Stimulated activated CD4-positive, alpha-beta T cell treated with anti-CD3 and anti-CD28 coated beads, Interleukin-2, amount 100 ng/mL, for 24 hours (primary cell): Measurements from ENCODE around the gene ANKRD27.
"Not testable (repeated sequence)": the region's sequence is repeated elsewhere in the genome, so short reads cannot be mapped to it uniquely, and the experiment has no call there.

Experiments used
- DNase-seq, 2 donors: peaks; one replicate each; pipeline ENCODE4 v3.0.0-alpha.2; 2020

ANKRD27 gene

DNA sequence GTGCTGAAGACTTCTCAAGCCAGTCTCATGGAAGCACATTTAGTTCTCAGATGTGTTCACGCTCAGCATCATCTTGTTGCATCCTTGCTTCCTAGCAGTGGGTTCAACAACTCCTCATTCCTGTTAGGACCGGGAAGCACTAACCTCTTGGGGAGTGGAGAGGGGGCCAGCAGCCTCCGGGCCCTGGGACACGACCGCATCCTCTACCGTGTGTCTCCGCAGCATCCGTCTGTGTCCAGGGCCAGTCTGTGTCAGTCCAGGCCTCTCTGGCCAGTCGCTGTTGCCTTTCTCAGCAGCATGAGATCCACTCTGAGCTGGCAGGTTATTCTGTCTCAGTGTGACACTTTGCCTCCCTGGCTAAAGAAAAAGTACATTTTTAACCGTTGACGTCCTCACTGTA lies 77.0 kb downstream of the ANKRD27 start:
- no peak for DNase-seq

DNA sequence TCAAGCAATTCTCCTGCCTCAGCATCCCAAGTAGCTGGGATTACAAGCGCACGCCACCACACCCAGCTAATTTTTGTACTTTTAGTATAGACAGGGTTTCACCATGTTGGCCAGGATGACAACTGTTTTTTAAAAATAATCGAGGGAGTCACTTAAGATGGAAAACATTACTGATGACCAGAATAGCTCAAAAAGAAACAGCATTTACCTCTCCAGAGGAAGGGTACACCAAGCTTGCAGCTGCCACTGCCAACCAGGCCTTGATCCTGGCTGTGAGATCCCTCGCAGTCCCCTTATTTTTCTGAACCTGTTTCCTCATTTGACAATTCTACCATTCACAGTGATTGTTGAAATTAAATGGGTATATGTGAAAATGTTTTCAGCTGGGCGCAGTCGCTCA lies 79.5 kb downstream of the ANKRD27 start:
- DNase-seq = no peak

DNA sequence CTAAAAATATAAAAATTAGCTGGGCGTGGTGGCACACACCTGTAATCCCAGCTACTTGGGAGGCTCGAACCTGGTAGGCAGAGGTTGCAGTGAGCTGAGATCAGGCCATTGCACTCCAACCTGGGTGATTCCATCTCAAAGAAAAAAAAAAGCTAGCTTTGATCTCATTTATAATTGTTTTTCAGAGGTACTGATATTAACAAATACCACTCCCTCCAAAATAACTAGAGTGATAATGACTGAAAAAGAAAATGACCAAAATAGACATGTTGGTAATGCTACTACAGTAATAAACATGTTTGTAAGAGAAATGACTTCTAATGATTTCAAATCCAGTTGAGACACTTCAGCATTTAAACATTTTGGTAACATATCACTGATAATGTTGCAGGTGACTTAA lies 81.0 kb downstream of the ANKRD27 start:
- DNase-seq = no peak

DNA sequence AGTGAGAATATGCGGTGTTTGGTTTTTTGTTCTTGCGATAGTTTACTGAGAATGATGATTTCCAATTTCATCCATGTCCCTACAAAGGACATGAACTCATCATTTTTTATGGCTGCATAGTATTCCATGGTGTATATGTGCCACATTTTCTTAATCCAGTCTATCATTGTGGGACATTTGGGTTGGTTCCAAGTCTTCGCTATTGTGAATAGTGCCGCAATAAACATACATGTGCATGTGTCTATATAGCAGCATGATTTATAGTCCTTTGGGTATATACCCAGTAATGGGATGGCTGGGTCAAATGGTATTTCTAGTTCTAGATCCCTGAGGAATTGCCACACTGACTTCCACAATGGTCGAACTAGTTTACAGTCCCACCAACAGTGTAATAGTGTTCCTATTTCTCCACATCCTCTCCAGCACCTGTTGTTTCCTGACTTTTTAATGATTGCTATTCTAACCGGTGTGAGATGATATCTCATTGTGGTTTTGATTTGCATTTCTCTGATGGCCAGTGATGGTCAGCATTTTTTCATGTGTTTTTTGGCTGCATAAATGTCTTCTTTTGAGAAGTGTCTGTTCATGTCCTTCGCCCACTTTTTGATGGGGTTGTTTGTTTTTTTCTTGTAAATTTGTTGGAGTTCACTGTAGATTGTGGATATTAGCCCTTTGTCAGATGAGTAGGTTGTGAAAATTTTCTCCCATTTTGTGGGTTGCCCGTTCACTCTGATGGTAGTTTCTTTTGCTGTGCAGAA lies 87.1 kb downstream of the ANKRD27 start:
- DNase-seq = not testable (repeated sequence)

DNA sequence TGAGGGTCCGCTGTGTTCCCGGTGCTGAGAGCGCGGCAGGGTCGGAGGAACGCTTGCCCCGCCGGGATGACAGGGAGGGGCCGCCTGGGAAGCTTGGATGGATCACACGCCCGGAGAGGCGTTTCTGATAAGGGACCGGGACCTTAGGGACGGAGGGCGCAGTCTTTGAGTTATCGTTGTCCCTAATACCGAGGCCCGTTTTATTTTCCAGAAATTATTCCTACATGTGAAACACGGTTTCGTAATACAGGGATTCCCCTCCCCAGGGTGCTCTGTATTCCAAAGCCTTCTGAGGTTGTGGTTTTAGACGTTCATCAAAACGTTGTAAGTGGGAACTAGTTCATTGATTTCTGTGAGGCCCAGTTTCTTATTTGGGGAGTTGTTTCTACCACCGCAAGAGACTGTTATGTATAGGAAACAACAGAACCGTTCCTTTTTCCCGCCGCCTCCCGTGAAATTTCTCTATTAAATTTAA lies 93.2 kb downstream of the ANKRD27 start:
- DNase-seq = no peak

DNA sequence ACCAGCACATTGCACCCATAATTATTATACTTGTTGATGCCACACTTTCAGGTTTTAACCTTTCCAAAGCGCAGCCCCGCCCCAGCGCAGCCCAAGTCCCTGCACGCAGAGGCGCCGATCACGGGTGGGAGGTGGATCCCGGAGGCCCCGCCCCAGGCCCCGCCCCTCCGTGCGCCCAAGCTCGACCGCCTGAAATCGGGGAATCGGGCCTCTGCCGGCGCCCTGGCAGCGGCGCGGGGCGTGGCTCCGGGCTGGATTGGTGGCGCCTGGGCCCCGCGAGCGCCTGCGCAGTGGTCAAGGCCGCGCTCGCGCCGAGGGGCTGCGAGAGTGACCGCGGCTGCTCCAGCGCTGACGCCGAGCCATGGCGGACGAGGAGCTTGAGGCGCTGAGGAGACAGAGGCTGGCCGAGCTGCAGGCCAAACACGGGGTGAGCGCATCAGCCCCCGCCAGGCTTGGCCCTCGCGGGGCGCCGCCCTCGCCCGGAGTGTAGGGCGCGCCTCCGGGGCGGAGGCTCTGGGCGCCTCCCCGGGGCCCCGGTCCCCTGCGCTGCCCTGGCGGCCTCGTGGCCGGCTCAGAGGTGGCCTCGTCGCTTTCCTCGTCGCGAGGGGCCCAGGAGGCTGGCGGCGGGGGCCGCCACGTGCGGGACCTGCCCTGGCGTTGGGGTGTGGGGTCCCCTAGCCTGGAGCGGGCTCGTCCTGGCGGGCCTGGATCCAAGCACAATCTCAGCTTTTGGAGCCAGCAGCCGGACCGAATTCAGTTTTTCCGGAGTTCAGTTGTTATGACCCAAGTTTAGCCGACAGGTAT lies 93.9 kb downstream of the ANKRD27 start, which contains the start of gene PDCD5:
Gene PDCD5 (plus strand): TSS at position 290 of the 804 bp plus-strand sequence. CDS start 72 bp downstream, at position 362.
- DNase-seq = peak; percentile 97 to 98

DNA sequence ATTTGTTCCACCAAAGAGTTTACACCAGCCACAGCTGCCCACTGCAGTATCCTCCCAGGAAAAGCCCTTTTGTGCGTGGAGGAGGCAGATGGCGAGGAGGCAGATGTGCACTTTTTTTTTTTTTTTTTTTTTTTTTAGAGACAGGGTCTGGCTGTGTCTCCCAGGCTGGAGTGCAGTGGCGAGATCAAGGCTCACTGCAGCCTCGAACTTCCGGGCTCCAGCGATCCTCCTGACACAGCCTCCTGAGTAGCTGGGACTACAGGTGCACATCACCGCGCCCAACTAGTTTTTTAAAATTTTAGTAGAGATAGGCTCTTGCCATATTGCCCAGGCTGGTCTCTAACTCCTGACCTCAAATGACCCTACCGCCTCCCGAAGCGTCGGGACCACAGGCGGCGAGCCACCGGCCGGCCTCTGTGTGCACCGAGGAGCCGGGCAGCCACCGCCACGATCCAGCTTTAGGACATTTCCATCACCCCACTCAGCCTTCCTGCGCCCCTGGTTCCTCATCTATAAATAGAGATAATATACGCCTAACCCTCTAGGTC lies 94.6 kb downstream of the ANKRD27 start:
- DNase-seq = no peak

DNA sequence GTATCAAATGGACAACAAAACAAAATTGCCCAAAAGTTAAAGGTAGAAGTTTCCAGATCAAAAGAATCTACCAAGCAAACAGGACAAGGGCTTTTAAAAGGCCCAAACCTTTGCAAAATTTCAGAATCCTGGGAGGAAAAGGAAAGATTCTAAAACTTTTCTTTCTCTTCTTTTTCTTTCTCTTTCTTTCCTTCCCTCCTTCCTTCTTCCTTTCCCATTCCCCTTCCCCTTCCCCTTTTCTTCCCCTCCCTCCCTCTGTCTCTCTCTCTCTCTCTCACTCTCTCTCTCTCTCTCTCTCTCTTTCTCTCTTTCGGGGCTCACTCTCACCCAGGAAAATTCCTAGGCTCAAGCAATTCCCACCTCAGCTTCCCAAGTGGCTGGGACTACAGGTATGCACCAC lies 98.2 kb downstream of the ANKRD27 start:
- no peak for DNase-seq

DNA sequence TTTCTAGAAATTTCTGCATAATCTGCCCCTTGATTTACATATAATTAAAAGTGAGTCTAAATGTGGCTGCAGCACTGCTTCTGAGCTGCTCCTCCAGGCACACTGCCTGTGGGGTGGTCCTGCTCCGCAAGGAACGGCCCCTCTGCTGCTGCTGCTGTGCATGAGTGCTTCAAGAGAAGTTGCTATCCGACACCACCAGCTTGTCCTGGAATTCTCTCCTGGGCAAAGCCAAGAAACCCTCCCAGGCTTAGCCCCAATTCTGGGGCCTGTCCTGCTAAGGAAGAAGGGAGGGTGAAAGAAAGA lies 101.5 kb downstream of the ANKRD27 start:
- DNase-seq = no peak

DNA sequence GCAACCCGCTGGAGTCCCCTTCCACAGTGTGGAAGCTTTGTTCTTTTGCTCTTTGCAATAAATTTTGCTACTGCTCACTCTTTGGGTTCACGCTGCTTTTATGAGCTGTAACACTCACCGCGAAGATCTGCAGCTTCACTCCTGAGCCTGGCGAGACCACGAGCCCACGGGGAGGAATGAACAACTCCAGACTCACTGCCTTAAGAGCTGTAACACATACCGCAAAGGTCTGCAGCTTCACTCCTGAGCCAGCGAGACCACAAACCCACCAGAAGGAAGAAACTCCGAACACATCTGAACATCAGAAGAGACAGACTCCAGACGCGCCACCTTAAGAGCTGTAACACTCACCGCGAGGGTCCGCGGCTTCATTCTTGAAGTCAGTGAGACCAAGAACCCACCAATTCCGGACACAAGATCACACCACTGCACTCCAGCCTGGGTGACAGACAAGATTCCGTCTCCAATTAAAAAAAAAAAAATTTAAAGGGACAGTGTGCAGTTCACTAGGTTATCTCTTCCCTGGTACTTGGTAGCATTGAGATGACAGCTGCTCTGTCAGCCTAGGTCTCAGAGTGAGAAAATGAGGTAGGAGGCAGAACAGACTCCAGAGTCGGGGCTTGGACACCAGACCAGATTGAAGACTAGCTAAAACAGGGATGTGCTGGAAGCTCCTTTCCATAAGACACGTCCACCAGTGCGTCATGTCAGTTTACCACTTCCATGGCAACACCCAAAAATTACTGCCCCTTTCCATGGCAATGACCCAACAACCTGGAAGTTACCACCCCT lies 102.1 kb downstream of the ANKRD27 start:
- DNase-seq = not testable (repeated sequence)

DNA sequence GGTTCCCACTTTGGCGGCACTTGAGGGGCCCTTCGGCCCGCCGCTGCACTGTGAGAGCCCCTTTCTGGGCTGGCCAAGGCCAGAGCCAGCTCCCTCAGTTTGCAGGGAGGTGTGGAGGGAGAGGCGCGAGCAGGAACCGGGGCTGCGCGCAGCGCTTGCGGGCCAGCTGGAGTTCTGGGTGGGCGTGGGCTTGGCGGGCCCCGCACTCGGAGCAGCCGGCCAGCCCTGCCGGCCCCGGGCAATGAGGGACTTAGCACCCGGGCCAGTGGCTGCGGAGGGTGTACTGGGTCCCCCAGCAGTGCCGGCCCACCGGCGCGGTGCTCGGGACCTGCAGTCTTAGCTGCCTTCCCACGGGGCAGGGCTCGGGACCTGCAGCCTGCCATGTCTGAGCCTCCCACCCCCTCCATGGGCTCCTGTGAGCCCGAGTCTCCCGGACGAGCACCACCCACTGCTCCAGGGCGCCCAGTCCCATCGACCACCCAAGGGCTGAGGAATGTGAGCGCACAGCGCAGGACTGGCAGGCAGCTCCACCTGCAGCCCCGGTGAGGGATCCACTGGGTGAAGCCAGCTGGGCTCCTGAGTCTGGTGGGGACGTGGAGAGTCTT lies 103.4 kb downstream of the ANKRD27 start:
- DNase-seq = not testable (repeated sequence)

DNA sequence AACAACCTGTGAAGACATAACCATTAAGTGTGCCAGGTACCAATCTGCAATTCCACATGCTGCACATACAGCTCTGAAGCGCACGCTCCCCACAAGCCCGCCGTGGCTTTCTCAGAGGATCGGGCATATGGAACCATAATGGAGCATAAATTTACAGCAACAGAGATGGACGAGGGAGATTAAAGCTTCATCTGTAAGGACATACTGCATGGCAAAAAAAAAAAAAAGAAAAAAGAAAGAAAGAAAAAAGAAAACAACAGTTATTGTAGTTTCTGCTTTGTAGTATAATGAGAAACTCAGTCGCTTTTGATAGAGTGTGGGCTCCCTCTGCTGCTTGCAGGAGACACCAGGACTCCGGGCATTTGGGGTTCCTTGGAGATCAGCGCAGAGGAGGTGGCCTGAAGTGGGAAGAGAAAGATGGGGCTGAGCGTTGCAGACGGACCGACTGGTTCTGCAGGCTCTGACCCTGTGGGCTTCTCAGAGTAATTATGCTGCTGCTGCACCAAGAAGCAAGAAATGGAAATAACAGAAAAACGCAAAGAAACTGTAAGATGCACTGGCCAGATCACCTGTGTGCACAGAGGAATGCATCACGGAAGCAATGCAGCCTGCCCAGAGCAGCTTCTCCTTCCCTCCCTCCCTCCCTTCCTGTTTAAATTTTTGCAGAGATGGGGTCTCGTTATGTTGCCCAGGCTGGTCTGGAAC lies 104.7 kb downstream of the ANKRD27 start:
- peak; percentile 33 to 38 for DNase-seq

DNA sequence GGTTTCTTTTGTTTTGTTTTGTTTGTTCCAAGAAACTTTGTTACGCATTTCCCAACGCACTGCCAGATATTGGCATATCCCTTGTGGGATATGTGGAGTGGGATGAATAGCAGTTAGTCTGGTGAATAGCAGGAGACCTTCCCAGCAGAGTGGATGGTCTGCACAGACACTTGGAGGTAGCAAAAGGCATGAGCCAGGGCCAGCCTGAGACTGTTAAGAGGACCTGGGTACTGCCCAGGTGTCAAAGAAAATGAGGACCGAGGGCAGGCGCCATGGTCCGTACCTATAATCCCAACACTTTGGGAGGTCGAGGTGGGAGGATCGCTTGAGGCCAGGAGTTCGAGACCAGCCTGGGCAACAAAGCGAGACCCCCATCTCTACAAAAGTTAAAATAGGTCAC lies 107.5 kb downstream of the ANKRD27 start:
- no peak for DNase-seq

DNA sequence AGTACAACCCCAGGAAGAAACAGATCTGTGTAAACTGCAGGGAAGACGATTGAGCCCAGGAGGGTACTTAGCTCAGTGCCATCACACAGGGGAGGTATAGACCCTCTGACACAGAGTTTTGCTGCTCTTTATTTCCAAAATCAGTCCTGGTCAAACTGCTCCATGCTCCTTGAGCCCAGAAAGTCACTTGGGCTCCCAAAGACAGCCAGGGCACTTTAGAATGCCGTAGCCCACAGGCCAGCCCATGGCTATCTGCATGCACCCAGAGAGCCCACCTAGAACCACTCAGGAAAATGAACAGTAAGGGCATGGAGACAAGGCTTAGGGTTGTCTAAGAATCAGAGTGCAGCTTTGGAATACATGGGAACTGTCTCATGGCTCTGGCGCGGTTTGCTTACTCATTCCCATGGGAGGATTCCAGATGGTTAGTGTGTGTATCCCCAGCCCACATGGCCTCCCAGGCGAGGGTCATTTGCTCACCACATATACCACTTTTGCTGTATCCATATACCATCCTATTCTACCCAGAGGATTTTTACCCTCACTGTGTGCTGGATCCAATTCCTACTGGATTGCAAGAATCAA lies 108.6 kb downstream of the ANKRD27 start:
- no peak for DNase-seq

DNA sequence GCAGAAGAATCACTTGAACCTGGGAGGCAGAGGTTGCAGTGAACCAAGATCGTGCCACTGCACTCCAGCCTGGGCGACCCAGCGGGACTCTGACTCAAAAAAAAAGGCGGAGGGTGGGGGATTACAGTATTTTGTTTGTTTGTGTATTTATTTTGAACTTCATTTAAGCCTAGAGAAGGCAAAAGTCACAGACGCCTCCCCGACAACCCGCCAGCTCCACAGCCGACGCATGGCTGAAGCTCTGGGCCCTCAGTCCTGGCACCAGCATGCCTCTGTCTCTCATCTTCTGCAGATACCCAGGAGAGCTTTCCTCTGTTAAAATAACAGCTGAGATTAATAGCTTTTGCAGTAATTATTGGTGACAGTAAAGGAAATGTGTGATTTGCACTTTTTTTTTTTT lies 111.2 kb downstream of the ANKRD27 start:
- no peak for DNase-seq

DNA sequence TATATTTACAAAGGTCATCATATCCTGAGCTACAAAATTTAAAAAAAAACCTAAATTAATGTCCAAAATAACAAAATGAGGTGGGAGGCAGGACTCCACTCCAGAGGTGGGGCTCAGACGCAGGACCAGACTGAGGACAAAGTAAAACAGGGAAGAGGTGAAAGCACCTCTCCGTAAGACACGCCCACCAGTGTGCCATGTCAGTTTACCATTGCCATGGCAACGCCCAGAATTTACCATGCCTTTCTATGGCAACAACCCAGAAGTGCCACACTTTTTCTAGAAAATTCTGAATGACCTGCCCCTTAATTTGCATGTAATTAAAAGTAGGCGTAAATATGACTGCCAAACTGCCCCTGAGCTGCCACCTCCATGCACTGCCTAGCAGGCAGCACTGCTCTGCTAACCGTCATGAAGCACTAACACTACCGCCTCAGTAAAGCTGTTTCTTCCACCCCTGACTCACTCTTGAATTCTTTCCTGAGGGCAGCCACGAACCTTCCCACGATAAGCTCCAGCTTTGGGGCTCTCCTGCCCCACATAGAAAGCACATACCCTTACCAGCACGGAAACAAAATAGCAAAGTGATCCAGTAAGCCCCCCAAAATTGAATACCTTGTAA lies 116.3 kb downstream of the ANKRD27 start:
- DNase-seq = no peak

DNA sequence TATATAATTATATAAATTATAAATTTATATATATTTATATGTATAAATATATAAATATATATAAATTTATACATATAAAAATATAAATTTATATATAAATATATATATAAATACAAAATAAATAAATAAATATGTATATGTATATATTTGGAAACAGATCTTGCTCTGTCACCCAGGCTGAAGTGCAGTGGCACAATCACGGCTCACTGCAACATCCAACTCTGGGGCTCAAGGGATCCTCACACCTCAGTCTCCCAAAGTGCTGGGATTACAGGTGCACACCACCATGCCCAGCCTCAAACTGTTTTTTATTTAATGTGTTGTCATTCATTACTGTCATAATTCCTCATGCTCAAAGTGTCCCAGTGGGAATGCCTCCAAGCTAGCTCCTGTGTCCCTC lies 119.2 kb downstream of the ANKRD27 start:
- no peak for DNase-seq

DNA sequence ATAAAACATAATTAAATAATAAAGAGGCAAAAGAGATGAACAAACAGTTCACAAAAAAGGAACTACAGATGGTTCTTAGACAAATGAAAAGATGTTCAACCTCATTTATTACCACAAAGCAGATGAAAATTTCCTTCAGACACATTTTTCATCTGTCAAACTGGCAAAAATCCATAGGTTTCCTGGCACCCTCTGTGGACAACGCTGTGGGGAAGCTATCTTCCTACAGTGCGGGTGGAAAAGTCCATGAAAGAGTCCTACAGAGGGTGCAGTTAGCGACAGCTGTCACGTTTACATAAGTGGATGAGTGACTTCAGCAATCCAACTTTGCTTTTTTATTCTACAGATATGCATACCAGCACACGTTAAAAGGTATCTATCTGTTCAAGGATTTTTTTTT lies 124.3 kb downstream of the ANKRD27 start:
- no peak for DNase-seq
